ENCODE measurements around the gene MINDY3.
"Not testable (repeated sequence)": the region's sequence is repeated elsewhere in the genome, so short reads cannot be mapped to it uniquely, and the experiment has no call there.

The MINDY3 gene

DNA sequence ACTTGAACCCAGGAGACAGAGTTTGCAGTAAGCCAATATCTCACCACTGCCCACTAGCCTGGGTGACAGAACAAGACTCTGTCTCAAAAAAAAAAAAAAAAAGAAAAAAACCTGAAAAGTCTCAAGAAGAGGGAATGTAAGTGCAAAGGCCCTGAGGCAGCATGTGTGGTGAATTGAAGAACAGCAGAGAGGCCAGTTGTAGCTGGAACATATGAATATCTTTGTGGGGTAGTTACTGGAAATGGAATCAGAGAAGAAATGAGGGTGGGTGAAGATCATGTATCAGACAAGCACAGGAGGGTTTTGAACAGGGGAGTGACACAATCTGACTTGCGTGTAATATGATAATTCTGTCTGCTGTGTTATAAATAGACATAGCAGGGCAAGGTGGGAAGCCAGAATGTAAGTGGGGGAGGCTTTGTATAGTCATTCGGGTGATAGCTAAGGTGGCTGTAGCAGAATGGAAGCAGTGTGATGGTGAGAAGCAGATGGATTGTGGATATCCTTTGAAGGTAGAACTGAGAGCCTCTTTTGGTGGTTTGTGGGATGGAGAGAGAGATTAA lies 95.3 kb downstream of the MINDY3 start:
- no peak for DNase-seq

DNA sequence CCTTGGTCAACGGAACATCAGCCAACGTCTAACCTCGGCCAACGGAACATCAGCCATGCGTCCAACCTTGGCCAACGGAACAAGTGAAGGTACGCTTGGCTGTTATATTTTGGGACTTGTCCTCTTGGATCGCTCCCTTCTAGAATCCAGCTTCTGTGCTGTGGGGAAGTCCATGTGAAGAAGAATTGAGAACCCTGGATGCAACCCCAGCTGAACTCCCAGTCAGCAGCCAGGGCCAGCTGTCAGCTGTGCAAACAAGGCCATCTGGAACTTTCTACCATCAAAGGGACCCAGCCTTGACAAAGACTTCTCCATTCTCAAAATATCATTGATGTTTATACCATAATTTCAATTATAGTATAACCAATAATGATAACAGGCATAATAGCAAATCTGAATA lies 97.3 kb downstream of the MINDY3 start:
- DNase-seq = no peak

DNA sequence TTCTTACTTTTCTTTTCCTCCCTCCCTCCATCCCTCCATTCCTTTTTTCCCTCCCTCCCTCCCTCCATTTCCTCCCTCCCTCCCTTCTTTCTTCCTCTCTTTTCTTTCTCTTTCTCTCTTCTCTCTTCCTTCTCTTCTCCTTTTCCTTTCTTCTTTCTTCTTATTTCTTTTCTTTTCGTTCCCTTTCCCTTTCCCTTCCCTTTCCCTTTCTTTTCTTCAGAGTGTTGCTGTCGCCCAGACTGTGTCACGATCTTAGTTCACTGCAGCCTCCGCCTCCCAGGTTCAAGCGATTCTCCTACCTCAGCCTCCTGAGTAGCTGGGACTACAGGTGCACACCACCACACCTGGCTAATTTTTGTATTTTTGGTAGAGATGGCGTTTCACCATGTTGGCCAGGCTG lies 98.1 kb downstream of the MINDY3 start:
- DNase-seq = not testable (repeated sequence)

DNA sequence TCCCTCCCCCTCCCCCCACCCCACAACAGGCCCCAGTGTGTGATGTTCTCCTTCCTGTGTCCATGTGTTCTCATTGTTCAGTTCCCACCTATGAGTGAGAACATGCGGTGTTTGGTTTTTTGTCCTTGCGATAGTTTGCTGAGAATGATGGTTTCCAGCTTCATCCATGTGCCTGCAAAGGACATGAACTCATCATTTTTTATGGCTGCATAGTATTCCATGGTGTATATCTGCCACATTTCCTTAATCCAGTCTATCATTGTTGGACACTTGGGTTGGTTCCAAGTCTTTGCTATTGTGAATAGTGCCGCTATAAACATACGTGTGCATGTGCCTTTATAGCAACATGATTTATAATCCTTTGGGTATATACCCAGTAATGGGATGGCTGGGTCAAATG lies 99.1 kb downstream of the MINDY3 start:
- not testable (repeated sequence) for DNase-seq

DNA sequence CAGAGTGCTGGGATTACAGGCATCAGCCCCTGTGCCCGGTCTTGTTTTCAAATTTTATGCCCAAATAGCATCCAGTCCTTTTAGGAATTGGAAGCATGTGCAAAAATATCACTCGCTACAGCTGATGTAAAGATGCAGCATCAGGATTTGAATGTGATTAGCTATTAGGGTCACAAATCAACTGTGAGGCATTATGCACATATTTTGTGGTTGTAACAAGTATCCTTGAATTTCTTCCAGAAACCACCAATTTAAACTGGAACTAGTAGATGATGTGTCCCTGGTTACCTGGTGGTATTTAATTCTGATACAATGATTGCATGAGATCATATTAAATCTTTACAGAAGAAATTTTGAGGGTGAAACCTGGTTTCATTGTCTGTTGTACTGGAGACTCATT lies 99.6 kb downstream of the MINDY3 start:
- DNase-seq = no peak

DNA sequence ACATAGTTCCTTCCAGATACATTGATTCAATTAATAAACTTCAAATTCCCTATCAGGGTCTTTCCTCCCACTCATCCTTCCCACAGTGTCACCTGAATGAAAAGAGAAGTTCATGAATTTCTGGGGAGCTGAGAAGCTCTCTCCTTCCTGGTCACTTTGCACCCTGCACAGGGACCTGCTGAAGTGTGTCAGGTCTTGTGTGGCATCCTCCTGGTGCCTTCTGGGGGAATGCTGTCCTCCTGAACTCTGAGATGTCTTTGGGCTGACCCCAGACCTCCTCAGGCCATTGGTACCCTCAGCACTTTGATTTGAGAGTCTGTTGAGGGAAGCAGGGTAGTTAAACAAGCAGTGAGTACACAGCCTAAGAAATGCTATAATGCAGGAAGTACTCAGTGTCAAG lies 101.0 kb downstream of the MINDY3 start:
- DNase-seq = no peak

DNA sequence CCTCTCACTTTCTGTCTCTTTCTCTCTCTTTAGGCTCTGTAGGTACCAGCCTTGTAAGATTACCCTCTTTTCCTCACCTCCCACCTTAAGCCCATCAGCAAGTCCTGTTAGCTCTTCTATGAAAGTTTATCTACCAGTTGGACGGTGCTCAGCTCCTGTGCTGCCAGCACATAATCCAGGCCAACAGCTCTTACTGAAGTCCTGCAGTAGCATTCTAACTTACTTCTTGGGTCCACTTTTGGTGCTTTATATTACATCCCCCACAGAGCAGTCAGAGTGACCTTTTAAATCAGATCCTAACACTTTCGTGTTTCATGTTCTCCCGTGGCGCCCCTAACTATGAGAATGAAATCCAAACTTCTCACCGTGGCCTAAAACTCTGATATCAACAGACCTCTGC lies 101.7 kb downstream of the MINDY3 start:
- DNase-seq = no peak

DNA sequence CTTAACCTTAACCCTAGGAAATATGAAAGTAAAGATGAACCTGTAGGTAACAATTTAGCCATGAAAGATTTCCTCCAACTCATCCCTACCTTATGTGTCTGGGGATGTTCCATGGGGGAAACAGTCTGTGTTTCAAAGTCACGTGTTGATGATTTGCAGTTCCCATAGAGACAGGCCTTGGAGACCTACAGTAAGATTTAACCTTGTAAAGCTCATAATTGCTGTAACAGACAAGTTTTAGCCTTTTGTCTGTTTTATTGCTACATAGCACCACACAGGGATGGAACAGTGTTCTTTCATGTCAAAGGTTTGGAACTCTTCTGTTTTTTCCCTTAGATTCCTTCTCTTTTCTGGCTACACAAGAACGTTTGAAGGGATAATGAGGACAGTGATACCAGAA lies 105.4 kb downstream of the MINDY3 start:
- no peak for DNase-seq

DNA sequence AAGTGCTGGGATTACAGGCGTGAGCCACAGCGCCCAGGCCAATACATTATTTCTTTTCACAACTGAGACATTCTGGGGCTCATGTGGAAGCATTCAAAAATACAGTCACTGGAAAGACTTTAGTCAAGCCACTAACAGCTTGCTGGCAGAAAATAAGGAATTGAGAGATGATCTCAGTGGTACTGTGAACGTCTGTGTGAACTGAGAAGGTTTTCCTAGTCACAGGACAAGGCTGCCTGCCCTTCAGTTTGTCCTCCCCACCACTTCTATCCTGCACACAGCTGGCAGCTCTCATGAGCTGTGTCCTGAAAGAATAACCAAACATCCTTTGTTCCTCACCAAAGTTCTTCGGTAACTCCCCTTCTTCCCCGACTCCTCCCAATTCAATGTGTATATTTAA lies 109.3 kb downstream of the MINDY3 start:
- no peak for DNase-seq

DNA sequence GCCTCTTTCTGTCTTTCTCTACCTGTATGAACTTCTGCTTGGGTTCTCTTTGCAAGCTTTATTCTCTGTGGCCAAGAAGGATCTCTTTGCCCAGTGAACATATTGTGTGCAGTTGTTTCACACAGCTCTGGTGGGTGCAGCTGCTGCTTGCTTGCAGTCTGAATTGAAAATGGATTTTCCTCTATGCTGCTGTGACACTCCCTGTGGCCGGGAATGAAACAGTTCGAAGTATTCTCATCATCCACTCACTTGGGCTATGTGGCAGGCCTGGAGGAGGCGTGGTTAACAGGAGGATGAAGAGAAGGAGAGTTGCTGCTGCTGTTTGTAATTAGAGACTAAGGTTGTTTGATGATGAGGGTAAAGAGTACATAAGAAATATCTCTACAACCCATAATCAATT lies 112.2 kb downstream of the MINDY3 start:
- DNase-seq = no peak

DNA sequence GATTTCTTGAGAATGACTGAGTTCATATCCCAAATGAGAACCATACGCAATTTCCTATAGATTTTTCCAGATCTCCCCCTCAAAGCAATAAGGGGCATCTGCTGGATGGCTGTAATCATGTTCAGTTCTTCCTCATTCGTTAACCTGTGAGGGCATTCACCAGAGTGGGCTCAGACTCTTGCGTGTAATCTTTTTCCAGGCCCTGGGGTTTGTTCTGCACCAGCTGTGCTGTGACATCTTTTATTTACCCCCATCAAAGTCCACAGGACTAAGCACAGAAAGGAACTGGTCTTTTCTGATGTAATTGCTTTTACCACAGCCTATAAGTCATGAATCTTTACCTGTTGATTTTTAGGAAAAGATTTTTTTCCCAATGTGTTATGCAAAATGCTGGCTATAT lies 112.7 kb downstream of the MINDY3 start:
- DNase-seq = no peak

DNA sequence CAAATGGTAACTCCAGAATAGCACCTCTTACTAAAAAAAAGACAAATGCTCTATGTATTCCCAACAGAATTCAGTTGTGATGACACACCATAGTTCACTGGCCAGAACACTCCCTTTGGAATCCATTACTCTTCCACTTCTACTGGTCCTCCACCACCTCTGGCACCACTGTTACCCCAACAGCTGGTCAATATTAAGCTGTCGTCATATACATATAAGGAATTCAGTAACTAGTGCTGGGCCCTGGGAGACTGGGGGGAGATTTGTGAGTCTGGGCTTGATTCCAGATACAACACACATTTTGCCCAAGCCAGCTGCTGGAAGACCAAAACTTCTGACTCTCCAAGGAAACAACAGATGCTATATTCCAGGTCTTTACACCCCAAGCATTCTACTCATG lies 114.6 kb downstream of the MINDY3 start:
- DNase-seq = no peak

DNA sequence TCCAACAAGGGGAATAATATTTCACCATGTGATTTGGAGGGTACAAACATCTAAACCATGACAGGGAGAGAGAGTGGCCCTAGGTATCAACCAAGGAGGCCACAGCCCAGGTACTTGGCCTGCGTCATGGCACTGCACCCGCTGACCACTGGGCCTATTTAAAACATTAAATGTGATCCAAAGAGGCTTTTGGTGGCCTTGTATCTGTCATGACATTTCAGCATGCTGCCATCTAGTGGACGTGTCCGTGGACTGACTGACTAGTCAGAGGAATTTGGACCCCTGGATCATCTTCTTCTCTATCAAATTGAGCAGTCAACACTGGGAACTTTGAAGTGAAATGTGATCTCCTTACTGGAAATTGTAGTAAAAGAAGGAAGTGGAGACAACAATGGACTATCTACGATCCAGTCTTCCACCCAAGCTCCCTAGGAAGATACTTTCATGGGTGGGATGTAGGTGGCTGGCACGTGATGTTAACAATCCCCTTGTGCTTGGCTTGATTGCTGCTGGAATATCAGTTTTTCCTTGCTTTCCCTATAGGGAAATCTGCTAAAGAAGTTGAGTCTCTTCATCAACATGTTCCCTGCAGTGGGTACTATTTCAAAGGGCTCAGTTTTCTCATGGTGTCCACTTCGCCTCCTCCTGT lies 116.0 kb downstream of the MINDY3 start:
- no peak for DNase-seq

DNA sequence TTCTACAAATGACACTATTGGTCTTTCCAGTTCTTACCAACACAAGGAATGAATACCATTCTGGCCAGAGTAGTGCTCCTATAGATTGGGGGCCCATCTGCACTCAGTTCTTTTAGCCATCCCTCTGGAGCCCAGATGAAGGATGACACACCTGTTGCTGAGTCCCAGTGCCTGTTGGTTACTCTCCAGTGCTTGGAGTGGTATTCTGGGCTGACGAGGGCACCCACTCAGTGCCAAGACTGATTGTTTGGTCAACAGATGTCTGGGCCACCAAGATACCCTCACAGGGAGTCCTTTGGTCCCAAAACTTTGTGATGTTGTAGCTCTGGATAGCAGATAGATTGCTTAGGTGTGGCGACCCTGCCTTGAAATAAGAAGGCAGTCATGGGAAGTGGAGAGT lies 116.9 kb downstream of the MINDY3 start:
- no peak for DNase-seq

DNA sequence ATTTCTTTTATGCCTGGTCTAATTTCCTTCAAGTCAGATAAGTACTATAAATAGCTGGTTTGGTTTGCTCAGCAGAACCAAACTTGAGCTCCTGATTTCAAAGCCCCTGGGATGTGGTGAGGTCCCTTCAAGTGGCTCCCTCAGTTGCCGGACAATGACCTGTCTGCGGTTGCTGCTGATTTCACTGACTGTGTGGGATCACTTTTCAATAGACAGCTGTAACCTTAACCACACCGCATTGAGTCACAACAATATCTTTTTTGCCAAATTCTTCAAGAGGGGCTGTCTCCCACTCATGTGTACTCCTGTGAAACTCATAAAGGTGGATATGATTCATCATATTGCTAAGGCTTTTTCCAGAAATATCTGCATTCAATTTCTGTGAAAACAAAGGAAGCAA lies 117.5 kb downstream of the MINDY3 start:
- DNase-seq = no peak

DNA sequence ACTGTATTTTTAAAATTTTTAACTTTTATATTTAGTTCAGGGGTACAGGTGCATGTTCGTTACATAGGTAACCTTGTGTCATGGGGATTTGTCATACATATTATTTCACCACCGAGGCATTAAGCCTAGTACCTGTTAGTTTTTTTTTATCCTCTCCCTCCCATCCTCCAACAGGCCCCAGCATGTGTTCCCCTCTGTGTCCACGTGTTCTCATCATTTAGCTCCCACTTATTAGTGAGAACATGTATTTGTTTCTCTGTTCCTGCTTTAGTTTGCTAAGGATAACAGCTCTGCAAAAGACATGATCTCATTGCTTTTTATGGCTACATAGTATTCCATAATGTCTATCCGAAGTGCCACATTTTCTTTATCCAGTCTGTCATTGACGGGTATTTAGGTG lies 118.2 kb downstream of the MINDY3 start:
- DNase-seq = no peak

DNA sequence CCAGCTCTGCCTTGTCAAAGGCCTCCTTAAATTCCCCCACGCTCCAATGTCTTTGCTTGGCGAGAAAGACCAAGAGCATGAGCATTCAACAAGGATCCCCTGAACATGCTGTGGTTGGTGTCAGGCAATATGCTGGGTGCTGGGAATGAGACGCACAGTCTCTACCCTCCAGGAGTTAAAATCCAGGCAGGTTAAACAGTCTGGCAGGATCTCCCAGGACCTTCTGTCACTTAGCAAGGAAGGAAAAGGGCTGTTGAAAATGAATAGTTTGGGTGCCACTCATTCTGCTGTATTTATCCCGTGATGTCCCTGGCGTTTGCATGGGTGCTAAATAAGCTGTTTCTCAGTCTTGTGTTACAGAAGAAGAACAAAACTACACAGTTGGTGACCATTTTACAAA lies 118.7 kb downstream of the MINDY3 start:
- DNase-seq = no peak

DNA sequence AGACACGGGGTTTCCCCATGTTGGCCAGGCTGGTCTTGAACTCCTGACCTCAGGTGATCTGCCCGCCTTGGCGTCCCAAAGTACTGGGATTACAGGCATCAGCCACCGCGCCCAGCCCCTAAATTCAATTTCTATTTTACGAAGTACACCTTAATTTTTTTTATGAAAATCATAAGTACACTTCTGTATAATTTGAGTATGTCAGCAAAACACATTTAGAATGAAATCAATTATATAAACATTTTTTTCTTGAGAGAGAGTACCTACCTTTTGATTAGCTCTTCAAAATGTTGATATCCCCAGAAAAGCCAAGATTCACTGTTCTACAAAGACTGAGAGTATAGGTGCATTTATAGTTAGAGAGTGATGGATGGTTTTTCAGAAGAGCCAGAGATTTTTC lies 120.0 kb downstream of the MINDY3 start:
- no peak for DNase-seq

DNA sequence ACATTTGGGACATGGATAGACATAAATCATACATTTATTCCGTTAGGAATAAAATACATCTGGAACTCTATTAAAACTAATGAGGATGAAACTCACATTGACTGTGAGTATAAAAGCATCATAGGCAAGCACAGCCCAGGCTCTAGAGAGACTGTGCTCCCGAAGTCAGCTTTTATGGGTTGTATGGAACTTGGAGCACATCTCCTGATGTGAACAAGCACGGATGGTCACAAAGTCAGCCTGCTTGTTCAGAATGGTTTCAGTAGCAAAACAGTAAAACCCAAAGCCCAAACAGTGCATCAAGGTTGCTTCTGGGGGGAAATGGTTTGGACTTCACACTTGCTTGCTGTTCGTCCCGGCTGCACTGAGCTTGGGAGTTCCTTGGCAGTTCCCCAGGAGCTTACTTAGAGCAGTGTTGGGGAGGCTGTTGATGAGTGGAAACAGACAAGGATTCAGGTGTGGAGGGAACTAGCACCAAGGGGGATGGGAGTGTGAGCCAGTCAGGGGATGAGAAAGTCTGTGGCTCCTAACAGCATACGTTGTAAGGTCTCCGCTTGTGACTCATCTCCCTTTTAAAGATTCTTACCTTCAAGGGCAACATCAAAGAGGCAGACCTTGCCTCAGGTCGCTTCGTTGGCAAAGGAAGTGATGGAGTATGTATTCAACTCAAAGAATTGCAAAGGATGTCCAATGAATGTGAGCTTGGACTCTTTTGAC lies 120.9 kb downstream of the MINDY3 start:
- no peak for DNase-seq

DNA sequence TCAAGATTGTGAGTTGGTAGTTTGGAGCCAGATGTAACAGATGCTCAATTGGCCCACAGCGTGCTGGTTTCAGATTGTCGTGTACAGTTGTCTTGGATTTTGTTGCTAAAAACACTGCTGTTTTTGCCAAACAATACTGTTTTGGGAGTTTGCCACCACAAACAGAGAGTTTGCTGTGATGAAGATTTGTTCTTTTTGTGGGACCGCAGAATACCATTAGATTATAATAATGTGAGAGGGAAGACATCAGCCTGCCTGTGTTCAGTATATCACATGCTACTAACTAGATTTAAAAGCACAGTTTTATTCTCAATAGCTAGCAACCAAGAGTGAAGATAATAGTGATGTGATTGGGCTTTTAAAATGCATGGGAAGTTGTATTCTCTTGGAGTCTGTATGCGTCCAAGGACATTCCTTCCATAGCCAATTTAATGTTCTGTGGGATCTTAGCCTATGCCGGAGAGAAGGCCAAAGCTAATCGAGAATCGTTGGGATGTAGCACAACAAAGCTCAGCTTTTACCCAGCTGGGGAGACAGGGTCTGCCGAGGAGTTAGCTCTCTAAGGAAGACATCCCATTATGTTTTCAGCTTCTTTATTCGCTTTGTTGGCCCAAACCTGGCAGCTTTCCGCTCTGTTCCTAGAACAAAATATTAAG lies 121.9 kb downstream of the MINDY3 start:
- no peak for DNase-seq

DNA sequence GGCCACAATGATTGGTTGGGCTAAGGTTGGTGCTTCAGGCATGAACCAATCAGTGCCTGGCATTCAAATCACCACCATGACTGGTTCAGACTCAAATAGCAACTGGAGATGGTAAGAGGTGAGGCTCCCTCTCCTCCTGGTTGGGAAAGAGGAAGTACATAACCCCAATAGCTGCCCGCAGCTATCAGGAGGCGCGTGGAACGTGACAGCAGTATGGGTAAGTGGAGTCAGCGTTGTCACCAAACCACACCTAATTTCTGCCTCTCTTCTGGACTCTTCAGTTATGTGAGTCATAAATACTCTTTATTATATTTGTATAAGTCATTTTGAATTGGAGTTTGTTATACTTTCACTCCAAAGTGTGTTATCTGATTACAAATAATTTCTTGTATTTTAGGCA lies 122.7 kb downstream of the MINDY3 start:
- DNase-seq = no peak

DNA sequence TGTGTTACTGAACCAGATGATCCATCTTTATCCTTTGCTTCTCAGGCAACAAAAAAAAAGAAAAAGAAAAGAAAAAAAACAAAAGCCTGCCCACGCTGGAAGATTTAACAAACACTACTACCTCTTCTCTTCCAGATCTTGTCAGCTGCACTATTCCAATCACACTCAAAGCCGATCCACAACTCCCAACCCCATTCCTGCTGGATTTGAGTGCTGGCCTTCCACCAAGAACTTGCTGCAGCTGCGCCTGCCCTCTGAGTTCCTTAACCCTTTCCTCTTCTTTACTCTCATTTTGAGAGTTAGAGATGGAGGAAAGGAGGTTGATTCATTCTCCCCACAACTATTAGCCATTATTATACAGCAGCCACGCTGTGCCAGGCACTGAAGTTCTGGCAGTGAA lies 124.5 kb downstream of the MINDY3 start:
- no peak for DNase-seq

DNA sequence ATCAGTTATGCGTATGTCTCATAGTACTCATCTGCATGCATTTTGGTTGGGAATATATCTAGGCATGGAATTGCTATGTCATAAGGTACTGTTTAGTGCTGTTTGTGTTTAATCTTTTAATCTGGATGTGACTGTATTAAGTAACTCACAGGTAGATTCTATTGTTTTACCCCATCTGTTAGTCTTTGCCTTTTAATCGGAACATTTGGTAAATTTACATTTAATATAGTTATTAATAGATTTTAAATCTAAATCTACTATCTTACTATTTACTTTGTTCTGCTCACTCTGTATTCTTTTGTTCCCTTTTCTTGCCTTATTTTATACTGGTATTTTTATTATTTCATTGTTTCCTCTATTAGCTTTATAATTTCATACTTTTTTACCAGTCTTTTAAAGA lies 130.0 kb downstream of the MINDY3 start:
- DNase-seq = no peak

DNA sequence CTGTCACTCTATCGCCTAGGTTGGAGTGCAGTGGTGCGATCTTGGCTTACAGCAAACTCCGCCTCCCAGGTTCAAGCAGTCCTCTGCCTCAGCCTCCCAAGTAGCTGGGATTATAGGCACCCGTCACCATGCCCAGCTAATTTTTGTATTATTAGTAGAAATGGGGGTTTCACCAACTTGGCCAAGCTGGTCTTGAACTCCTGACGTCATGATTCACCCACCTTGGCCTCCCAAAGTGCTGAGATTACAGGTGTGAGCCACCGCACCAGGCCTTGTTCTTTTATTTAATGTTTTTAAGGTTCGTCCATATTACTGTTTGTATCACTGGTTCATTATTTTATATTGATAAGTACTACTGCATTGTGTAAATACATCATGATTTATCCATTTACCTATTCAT lies 130.4 kb downstream of the MINDY3 start:
- DNase-seq = no peak

Data from cortex of kidney (tissue), 1 donor.